Thoracic aorta (tissue), 2 donors: ENCODE data around the gene RPL13A. TPM values are rescaled to one million over a fixed set of nuclear protein-coding genes. Genes with fewer than 3 reads are reported as not detected.

Experiments used
- ATAC-seq: fragments of 150-250 bp; one replicate; pipeline ENCODE4 v1.8.0; 2017; ENCODE audit warnings: low read depth; ENCODE audit not compliant: insufficient number of reproducible peaks, low FRiP score
- DNase-seq: peaks from one replicate; pipeline ENCODE4 v3.0.0-alpha.2; 2020; ENCODE audit warnings: low spot score
- H3K27ac ChIP-seq, 2 donors: fragments of 200-600 bp; sonication (generic); 1 replicate in 1 of 2; 2 replicates in 1 of 2; pipeline ENCODE4 v1.5.1; 2016; ENCODE audit warnings: mild to moderate bottlenecking in 2 of 2, moderate library complexity in 2 of 2
- H3K27me3 ChIP-seq: fragments of 200-600 bp; sonication (generic); replicated peaks from 2 replicates; pipeline ENCODE4 v1.6.0; 2016; ENCODE audit warnings: mild to moderate bottlenecking; ENCODE audit not compliant: insufficient read depth
- H3K36me3 ChIP-seq: fragments of 200-600 bp; sonication (generic); one replicate; pipeline ENCODE4 v1.5.1; 2016
- H3K4me1 ChIP-seq, 2 donors: fragments of 200-600 bp; sonication (generic); 1 replicate in 1 of 2; 2 replicates in 1 of 2; pipeline versions ENCODE4 v1.5.1 to v1.6.0; 2016; ENCODE audit warnings: low read depth in 2 of 2, mild to moderate bottlenecking in 1 of 2; ENCODE audit not compliant: control insufficient read depth in 1 of 2
- H3K4me3 ChIP-seq: fragments of 200-600 bp; sonication (generic); 2 replicates; pipeline ENCODE4 v1.5.1; 2016; ENCODE audit warnings: mild to moderate bottlenecking
- H3K9me3 ChIP-seq: fragments of 200-600 bp; sonication (generic); 2 replicates; pipeline ENCODE4 v1.5.1; 2016
- CTCF ChIP-seq: fragments of 200-600 bp; sonication (generic); IDR thresholded peaks from one replicate; pipeline ENCODE4 v1.5.1; 2019; ENCODE audit warnings: antibody characterized with exemption
- total RNA-seq, 2 donors: library from RNA; depleted of rRNA; stranded (reverse); fragments of >200 nt; gene quantifications; one replicate each; pipeline versions ENCODE4 v1.1.0 to v1.2.3, GENCODE V29; 2016

Gene RPL13A
- total RNA-seq, 2 donors from 2014 or later, result 996 to 1,451 TPM

GRCh38 chr19:49473868-49474541 lies 13.4 kb upstream of the RPL13A start, which contains the start of gene FLT3LG:
Gene FLT3LG, plus strand, starts transcription at chr19:49474215. Its CDS starts 425 bp downstream, at chr19:49474640.
- peak; percentile 70 for ATAC-seq
- Histone ChIP-seq H3K4me1 (peaks cover 4 to 24% of the 10 kb centered on the region in 2 donors), H3K27ac (peak within 1 kb of the TSS; percentile 71 to 72), H3K9me3 (no peaks in the 10 kb centered on the region), H3K27me3 (no peaks in the 10 kb centered on the region), H3K36me3 (no peaks in the 10 kb centered on the region), H3K4me3 (peak within 1 kb of the TSS; percentile 92)
- DNase-seq, result no peak
- TF ChIP-seq CTCF, result peak; percentile 100

GRCh38 chr19:49474542-49474924 lies 12.9 kb upstream of the RPL13A start:
- Histone ChIP-seq H3K27me3 (no peaks in the 10 kb centered on the region), H3K4me3 (peak overlapping the region; percentile 92), H3K4me1 (peaks cover 4 to 24% of the 10 kb centered on the region in 2 donors), H3K9me3 (no peaks in the 10 kb centered on the region), H3K36me3 (no peaks in the 10 kb centered on the region), H3K27ac (peak overlapping the region in 1 of 2 donors; percentile 71)
- no peak for DNase-seq
- no peak for TF ChIP-seq CTCF
- ATAC-seq, result no peak

- H3K4me3 ChIP-seq, result peak overlapping the region; percentile 92
- H3K4me1 ChIP-seq, result peaks cover 4 to 24% of the 10 kb centered on the region in 2 donors
- H3K36me3 ChIP-seq, result no peaks in the 10 kb centered on the region
- DNase-seq (no peak), ATAC-seq (no peak)
- H3K27ac ChIP-seq, result peak overlapping the region in 1 of 2 donors; percentile 71
- no peak for TF ChIP-seq CTCF
- H3K27me3 ChIP-seq, result no peaks in the 10 kb centered on the region
- H3K9me3 ChIP-seq, result no peaks in the 10 kb centered on the region
Measured at GRCh38 chr19:49475191-49475917, 12.1 kb upstream of the RPL13A start.

GRCh38 chr19:49475995-49476880 lies 11.2 kb upstream of the RPL13A start:
- H3K27ac ChIP-seq, result no peak overlapping the region
- no peaks in the 10 kb centered on the region for H3K36me3 ChIP-seq
- peaks cover 4 to 24% of the 10 kb centered on the region in 2 donors for H3K4me1 ChIP-seq
- no peaks in the 10 kb centered on the region for H3K27me3 ChIP-seq
- DNase-seq (no peak), ATAC-seq (no peak)
- TF ChIP-seq CTCF, result no peak
- no peaks in the 10 kb centered on the region for H3K9me3 ChIP-seq
- no peak overlapping the region for H3K4me3 ChIP-seq
